Chondrocyte (in vitro differentiated cells): ENCODE data around the gene BTG2. TPM values are rescaled to one million over a fixed set of nuclear protein-coding genes. Genes with fewer than 3 reads are reported as not detected.

Source experiments
- DNase-seq: peaks from one replicate; pipeline ENCODE4 v3.0.0; 2021; ENCODE audit warnings: mixed read lengths, low spot score
- H3K27ac Mint-ChIP-seq: one replicate; pipeline ENCODE4 v1.8.0; 2021; ENCODE audit warnings: mild to moderate bottlenecking, moderate library complexity, mixed read lengths; ENCODE audit not compliant: unreplicated experiment
- H3K27me3 Mint-ChIP-seq: 2 replicates; pipeline ENCODE4 v1.8.0; 2021; ENCODE audit warnings: low read depth, mixed read lengths
- H3K36me3 Mint-ChIP-seq: 2 replicates; pipeline ENCODE4 v1.8.0; 2021; ENCODE audit warnings: low read depth, mixed read lengths
- H3K4me1 Mint-ChIP-seq: 2 replicates; pipeline ENCODE4 v1.8.0; 2021; ENCODE audit warnings: low read depth, mild to moderate bottlenecking, mixed read lengths
- H3K4me3 Mint-ChIP-seq: one replicate; pipeline ENCODE4 v1.8.0; 2021; ENCODE audit warnings: mild to moderate bottlenecking, moderate library complexity, mixed read lengths; ENCODE audit not compliant: unreplicated experiment
- H3K9me3 Mint-ChIP-seq: 2 replicates; pipeline ENCODE4 v1.8.0; 2021; ENCODE audit warnings: low read depth, mixed read lengths
- CTCF ChIP-seq: fragments of 200-600 bp; sonication (generic); IDR thresholded peaks from 2 replicates; pipeline ENCODE4 v1.5.0; 2021; ENCODE audit warnings: antibody characterized with exemption, mild to moderate bottlenecking, moderate library complexity
- total RNA-seq: library from RNA; stranded (reverse); gene quantifications from 3 replicates; pipeline ENCODE4 v1.2.1, GENCODE V29; 2021

Gene BTG2
- total RNA-seq, 1 donor from 2014 or later: 41.3 TPM

- TF ChIP-seq CTCF: no peak
- H3K27ac Mint-ChIP-seq: no peak overlapping the region
- DNase-seq: no peak
- no peaks in the 10 kb centered on the region for H3K9me3 Mint-ChIP-seq
- H3K4me3 Mint-ChIP-seq: no peak overlapping the region
- peaks cover 11% of the 10 kb centered on the region for H3K27me3 Mint-ChIP-seq
- peaks cover 11% of the 10 kb centered on the region for H3K4me1 Mint-ChIP-seq
- H3K36me3 Mint-ChIP-seq: no peaks in the 10 kb centered on the region
Measured at GRCh38 chr1:203353486-203353885, 48.2 kb downstream of the BTG2 start.

GRCh38 chr1:203354246-203354645 is 48.9 kb downstream of the BTG2 start:
- no peaks in the 10 kb centered on the region for H3K9me3 Mint-ChIP-seq
- H3K27me3 Mint-ChIP-seq: peaks cover 11% of the 10 kb centered on the region
- H3K27ac Mint-ChIP-seq: no peak overlapping the region
- DNase-seq: no peak
- TF ChIP-seq CTCF: no peak
- H3K4me1 Mint-ChIP-seq: peaks cover 15% of the 10 kb centered on the region
- no peaks in the 10 kb centered on the region for H3K36me3 Mint-ChIP-seq
- H3K4me3 Mint-ChIP-seq: no peak overlapping the region

GRCh38 chr1:203359010-203359571 is 53.8 kb downstream of the BTG2 start:
- no peak for DNase-seq
- Mint-ChIP-seq H3K27me3 (peaks cover 12% of the 10 kb centered on the region), H3K36me3 (no peaks in the 10 kb centered on the region), H3K4me3 (no peak overlapping the region), H3K9me3 (no peaks in the 10 kb centered on the region), H3K4me1 (peaks cover 30% of the 10 kb centered on the region), H3K27ac (no peak overlapping the region)
- no peak for TF ChIP-seq CTCF

Other genes with a start within 250 kb of the BTG2 start
- gene MYOG, start 219.5 kb upstream of the BTG2 start, total RNA-seq: not detected in 3 replicates
- 0.24 to 2.1 TPM (median 1.7 TPM) in 3 replicates for gene ADORA1, start 177.8 kb upstream of the BTG2 start, total RNA-seq
- not detected in 3 replicates for gene MYBPH, start 129.7 kb upstream of the BTG2 start, total RNA-seq
- not detected in 3 replicates for gene CHI3L1, start 118.8 kb upstream of the BTG2 start, total RNA-seq
- gene CHIT1, start 75.8 kb upstream of the BTG2 start, total RNA-seq: not detected in 3 replicates
- 0.47 to 0.92 TPM (median 0.85 TPM) in 3 replicates for gene FMOD, start 45.6 kb downstream of the BTG2 start, total RNA-seq
- gene PRELP, start 170.3 kb downstream of the BTG2 start, total RNA-seq: 29.5 to 33.7 TPM (median 33.2 TPM) in 3 replicates
- not detected in 3 replicates for gene OPTC, start 188.6 kb downstream of the BTG2 start, total RNA-seq